Parathyroid adenoma (tissue), 2 donors: ENCODE results near the gene PIK3R4.

Experiments
- H2AFZ ChIP-seq: fragments of 300-600 bp; sonication (generic); one replicate; pipeline ENCODE4 v1.7.0; 2017; ENCODE audit warnings: antibody characterized with exemption, mild to moderate bottlenecking
- H3K27ac ChIP-seq: fragments of 300-600 bp; sonication (generic); one replicate; pipeline ENCODE4 v1.7.0; 2017
- H3K27me3 ChIP-seq: fragments of 300-600 bp; sonication (generic); one replicate; pipeline ENCODE4 v1.7.0; 2017; ENCODE audit warnings: low read length; ENCODE audit not compliant: control insufficient read depth, insufficient read depth
- H3K36me3 ChIP-seq: fragments of 300-600 bp; sonication (generic); one replicate; pipeline ENCODE4 v1.7.0; 2017; ENCODE audit warnings: low read length; ENCODE audit not compliant: control insufficient read depth, insufficient read depth
- H3K4me1 ChIP-seq: fragments of 300-600 bp; sonication (generic); one replicate; pipeline ENCODE4 v1.7.0; 2017; ENCODE audit warnings: control low read depth
- H3K4me2 ChIP-seq: fragments of 300-600 bp; sonication (generic); one replicate; pipeline ENCODE4 v1.7.0; 2017; ENCODE audit warnings: low read length
- H3K4me3 ChIP-seq: fragments of 300-600 bp; sonication (generic); one replicate; pipeline ENCODE4 v1.7.0; 2017; ENCODE audit warnings: low read depth, low read length
- H3K79me2 ChIP-seq: fragments of 300-600 bp; sonication (generic); one replicate; pipeline ENCODE4 v1.7.0; 2017; ENCODE audit warnings: control low read depth
- H3K9ac ChIP-seq: fragments of 300-600 bp; sonication (generic); one replicate; pipeline ENCODE4 v1.7.0; 2017; ENCODE audit warnings: mild to moderate bottlenecking
- H3K9me3 ChIP-seq: fragments of 300-600 bp; sonication (generic); one replicate; pipeline ENCODE4 v1.7.0; 2017; ENCODE audit warnings: low read length; ENCODE audit not compliant: control insufficient read depth
- CTCF ChIP-seq: fragments of 300-600 bp; sonication (generic); IDR thresholded peaks from one replicate; pipeline ENCODE4 v1.7.0; 2017; ENCODE audit warnings: antibody characterized with exemption, mild to moderate bottlenecking
- donor health status: primary hyperparathyroidism.

Gene PIK3R4

GRCh38 chr3:130773366-130773765 lies 26.7 kb upstream of the PIK3R4 start:
- Histone ChIP-seq H3K4me3 (no peak overlapping the region), H3K27me3 (no peaks in the 10 kb centered on the region), H3K4me1 (no peaks in the 10 kb centered on the region), H2AFZ (no peak overlapping the region), H3K27ac (no peak overlapping the region), H3K79me2 (no peaks in the 10 kb centered on the region), H3K9me3 (no peaks in the 10 kb centered on the region), H3K9ac (no peak overlapping the region), H3K36me3 (no peaks in the 10 kb centered on the region), H3K4me2 (no peak overlapping the region)
- TF ChIP-seq CTCF, result no peak

- no peak for TF ChIP-seq CTCF
- no peaks in the 10 kb centered on the region for H3K4me1 ChIP-seq
- no peak overlapping the region for H3K9ac ChIP-seq
These were observed 25.5 kb upstream of the PIK3R4 start for GRCh38 chr3:130772129-130772528.

GRCh38 chr3:130770644-130771043 lies 24.0 kb upstream of the PIK3R4 start:
- no peaks in the 10 kb centered on the region for H3K27me3 ChIP-seq
- H3K9ac ChIP-seq, result no peak overlapping the region
- TF ChIP-seq CTCF, result no peak
- H3K79me2 ChIP-seq, result no peaks in the 10 kb centered on the region
- H3K9me3 ChIP-seq, result no peaks in the 10 kb centered on the region
- no peak overlapping the region for H3K4me3 ChIP-seq
- no peak overlapping the region for H2AFZ ChIP-seq
- H3K36me3 ChIP-seq, result no peaks in the 10 kb centered on the region
- H3K4me2 ChIP-seq, result no peak overlapping the region
- H3K4me1 ChIP-seq, result no peaks in the 10 kb centered on the region
- H3K27ac ChIP-seq, result no peak overlapping the region

More at GRCh38 chr3:130772129-130772528, 25.5 kb upstream of the PIK3R4 start:
- H3K27ac ChIP-seq, result no peak overlapping the region
- no peaks in the 10 kb centered on the region for H3K36me3 ChIP-seq
- no peaks in the 10 kb centered on the region for H3K9me3 ChIP-seq
- no peak overlapping the region for H3K4me3 ChIP-seq
- H3K79me2 ChIP-seq, result no peaks in the 10 kb centered on the region
- no peaks in the 10 kb centered on the region for H3K27me3 ChIP-seq
- no peak overlapping the region for H2AFZ ChIP-seq
- H3K4me2 ChIP-seq, result no peak overlapping the region

GRCh38 chr3:130761730-130762311 lies 15.2 kb upstream of the PIK3R4 start:
- Histone ChIP-seq H3K4me2 (no peak overlapping the region), H3K4me3 (no peak overlapping the region), H2AFZ (no peak overlapping the region), H3K4me1 (peaks cover 6% of the 10 kb centered on the region), H3K9me3 (no peaks in the 10 kb centered on the region), H3K27ac (no peak overlapping the region), H3K36me3 (no peaks in the 10 kb centered on the region), H3K79me2 (no peaks in the 10 kb centered on the region), H3K9ac (no peak overlapping the region), H3K27me3 (no peaks in the 10 kb centered on the region)
- TF ChIP-seq CTCF, result no peak

GRCh38 chr3:130760922-130761321 lies 14.3 kb upstream of the PIK3R4 start:
- Histone ChIP-seq H3K9me3 (no peaks in the 10 kb centered on the region), H3K4me2 (no peak overlapping the region), H3K4me3 (no peak overlapping the region), H2AFZ (no peak overlapping the region), H3K79me2 (no peaks in the 10 kb centered on the region), H3K36me3 (no peaks in the 10 kb centered on the region), H3K4me1 (peaks cover 6% of the 10 kb centered on the region), H3K27ac (no peak overlapping the region), H3K27me3 (no peaks in the 10 kb centered on the region), H3K9ac (no peak overlapping the region)
- TF ChIP-seq CTCF, result no peak
